ENCODE data around the gene VWA5B1. TPM values are rescaled to one million over a fixed set of nuclear protein-coding genes. Genes with fewer than 3 reads are reported as not detected.

The VWA5B1 gene
- total and polyA plus RNA-seq, 10 of the 15 experiments (the other 5 are each of a cell fraction or from before 2014, with no cell fraction given), result under 0.01 to 0.05 (median 0.01) TPM; not detected in 7

- CTCF ChIA-PET, result no interaction called here
- Histone ChIP-seq H3K9me3 (replicated peaks; ENCODE audit: control insufficient read depth, insufficient read depth, low read length) (no peaks in the 10 kb centered on the region; the same call in 2 of the 3 replicates), H3K27ac (ENCODE audit: control insufficient read depth, insufficient read depth) (no peak overlapping the region), H3K4me3 (no peak overlapping the region), H3K4me1 (ENCODE audit: control insufficient read depth, insufficient read depth, low read length) (no peaks in the 10 kb centered on the region), H2AFZ (ENCODE audit: control insufficient read depth, low read depth, low read length) (no peak overlapping the region), H3K36me3 (ENCODE audit: control insufficient read depth in 2 of 2, insufficient read depth in 2 of 2, low read length in 1 of 2) (no peaks in the 10 kb centered on the region), H3K9ac (ENCODE audit: control insufficient read depth, insufficient read depth, low read length) (no peak overlapping the region), H4K20me1 (ENCODE audit: control insufficient read depth, insufficient read depth) (peaks cover 2% of the 10 kb centered on the region; the same call in 1 of the 2 replicates), H3K79me2 (ENCODE audit: control insufficient read depth, insufficient read depth, low read length) (no peaks in the 10 kb centered on the region), H3K27me3 (replicated peaks in 1 of 2; ENCODE audit: control insufficient read depth in 2 of 2, insufficient read depth in 2 of 2, low read length in 1 of 2) (no peaks in the 10 kb centered on the region; a peak in 3 of 4 replicates), H3K4me2 (ENCODE audit: control insufficient read depth, insufficient read depth) (no peak overlapping the region)
- in situ Hi-C loops (cut with MboI) (no loop called here), intact Hi-C loops (cut with micrococcal nuclease; ENCODE audit: unreplicated experiment) (no loop called here)
- 0% methylated on average over 1 of the region's 1 CpG for WGBS (ENCODE audit: insufficient coverage, insufficient replicate concordance, low lambda C conversion rate, missing lambda C conversion rate)
- no peak for DNase-seq (ENCODE audit: low read depth, low spot score)
- RAD21 ChIA-PET (ENCODE audit: unreplicated experiment), result no interaction called here
- FAIRE-seq, result no peak
- SMC1A ChIA-PET (ENCODE audit: uncharacterized antibody, unreplicated experiment), result no interaction called here
- TF ChIP-seq POU2F2 (IDR thresholded peaks at IDR 0.05; ENCODE audit: borderline replicate concordance, low read depth, low read length), result no peak
- TF ChIP-seq POLR2A (IDR thresholded peaks at IDR 0.05; ENCODE audit: low read depth, low read length), result no peak
- no peak for TF ChIP-seq SUPT20H (IDR thresholded peaks at IDR 0.05; ENCODE audit: borderline replicate concordance, control insufficient read depth, low read depth, low read length)
- no peak for TF ChIP-seq ATF3 (IDR thresholded peaks at IDR 0.05; ENCODE audit: borderline replicate concordance, extremely low read depth, low read depth, low read length)
- no peak for TF ChIP-seq SUZ12 (IDR thresholded peaks at IDR 0.05; ENCODE audit: unreplicated experiment)
- TF ChIP-seq CBX5 (IDR thresholded peaks at IDR 0.05; ENCODE audit: low read depth), result no peak
- TF ChIP-seq CHD4 (IDR thresholded peaks at IDR 0.05), result no peak
- no TSS peak for BruUV-seq (replicated peaks)
- ATAC-seq, result no peak
- POLR2A ChIA-PET, result no interaction called here
Observed at GRCh38 chr1:20280341-20280740, 10.3 kb upstream of the VWA5B1 start.

DNA sequence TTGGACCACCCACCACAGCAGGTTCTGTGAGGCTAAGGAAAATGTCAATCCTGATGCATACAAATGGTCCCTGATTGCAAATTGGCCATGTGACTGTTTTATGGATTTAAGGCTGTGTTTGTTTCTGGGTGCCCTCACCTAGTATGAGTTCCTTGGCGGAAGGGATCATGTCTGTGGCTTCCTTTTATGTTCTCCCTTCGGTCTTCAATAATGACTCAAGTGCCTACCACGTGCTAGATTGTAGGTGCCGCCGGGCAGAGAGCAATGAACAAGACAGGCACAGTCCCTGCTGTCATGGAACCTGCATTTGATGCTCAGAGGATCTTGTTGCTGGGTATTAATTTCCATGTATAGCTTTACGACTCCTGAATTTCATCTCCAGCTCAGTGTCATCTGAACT, 9.8 kb upstream of the VWA5B1 start:
- Histone ChIP-seq H3K9me3 (replicated peaks; ENCODE audit: control insufficient read depth, insufficient read depth, low read length) (no peaks in the 10 kb centered on the region; the same call in 2 of the 3 replicates), H3K27me3 (replicated peaks in 1 of 2; ENCODE audit: control insufficient read depth in 2 of 2, insufficient read depth in 2 of 2, low read length in 1 of 2) (no peaks in the 10 kb centered on the region; a peak in 3 of 4 replicates), H3K36me3 (ENCODE audit: control insufficient read depth in 2 of 2, insufficient read depth in 2 of 2, low read length in 1 of 2) (no peaks in the 10 kb centered on the region), H2AFZ (ENCODE audit: control insufficient read depth, low read depth, low read length) (no peak overlapping the region), H3K27ac (ENCODE audit: control insufficient read depth, insufficient read depth) (no peak overlapping the region), H3K79me2 (ENCODE audit: control insufficient read depth, insufficient read depth, low read length) (no peaks in the 10 kb centered on the region), H3K4me2 (ENCODE audit: control insufficient read depth, insufficient read depth) (no peak overlapping the region), H3K9ac (ENCODE audit: control insufficient read depth, insufficient read depth, low read length) (no peak overlapping the region), H4K20me1 (ENCODE audit: control insufficient read depth, insufficient read depth) (peaks cover 2% of the 10 kb centered on the region; the same call in 1 of the 2 replicates), H3K4me1 (ENCODE audit: control insufficient read depth, insufficient read depth, low read length) (no peaks in the 10 kb centered on the region), H3K4me3 (no peak overlapping the region)
- intact Hi-C loops (cut with micrococcal nuclease; ENCODE audit: unreplicated experiment), result no loop called here
- POLR2A ChIA-PET, result no interaction called here
- RAD21 ChIA-PET (ENCODE audit: unreplicated experiment), result no interaction called here
- SMC1A ChIA-PET (ENCODE audit: uncharacterized antibody, unreplicated experiment), result no interaction called here
- in situ Hi-C loops (cut with MboI), result no loop called here
- CTCF ChIA-PET, result no interaction called here
- ATAC-seq (no peak), DNase-seq (ENCODE audit: low read depth, low spot score) (no peak), FAIRE-seq (no peak)
- WGBS (ENCODE audit: insufficient coverage, insufficient replicate concordance, low lambda C conversion rate, missing lambda C conversion rate), result 20% methylated on average over 6 of the region's 6 CpGs
- no TSS peak for BruUV-seq (replicated peaks)
- TF ChIP-seq SREBF1 (IDR thresholded peaks at IDR 0.05; ENCODE audit: low read length), result no peak
- TF ChIP-seq HDGF (IDR thresholded peaks at IDR 0.05), result no peak
- TF ChIP-seq, protein P1, sequence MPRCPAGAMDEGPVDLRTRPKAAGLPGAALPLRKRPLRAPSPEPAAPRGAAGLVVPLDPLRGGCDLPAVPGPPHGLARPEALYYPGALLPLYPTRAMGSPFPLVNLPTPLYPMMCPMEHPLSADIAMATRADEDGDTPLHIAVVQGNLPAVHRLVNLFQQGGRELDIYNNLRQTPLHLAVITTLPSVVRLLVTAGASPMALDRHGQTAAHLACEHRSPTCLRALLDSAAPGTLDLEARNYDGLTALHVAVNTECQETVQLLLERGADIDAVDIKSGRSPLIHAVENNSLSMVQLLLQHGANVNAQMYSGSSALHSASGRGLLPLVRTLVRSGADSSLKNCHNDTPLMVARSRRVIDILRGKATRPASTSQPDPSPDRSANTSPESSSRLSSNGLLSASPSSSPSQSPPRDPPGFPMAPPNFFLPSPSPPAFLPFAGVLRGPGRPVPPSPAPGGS (IDR thresholded peaks at IDR 0.05; ENCODE audit: borderline replicate concordance, insufficient read depth, low read depth, low read length, poor library complexity, severe bottlenecking), result no peak
- no peak for TF ChIP-seq ETV6 (conservative IDR thresholded peaks at IDR 0.05 in 1 of 2, IDR thresholded peaks at IDR 0.05 in 1 of 2; ENCODE audit: borderline replicate concordance in 1 of 2, low read depth in 1 of 2)
- TF ChIP-seq BRCA1 (IDR thresholded peaks at IDR 0.05; ENCODE audit: low read depth, low read length), result no peak
- TF ChIP-seq ZBTB33 (IDR thresholded peaks at IDR 0.05), result no peak
- TF ChIP-seq NFYB (IDR thresholded peaks at IDR 0.05; ENCODE audit: insufficient read depth, low read depth, low read length), result no peak
- TF ChIP-seq ZNF207 (IDR thresholded peaks at IDR 0.05; ENCODE audit: borderline replicate concordance), result no peak
- no peak for TF ChIP-seq PAX5 (IDR thresholded peaks at IDR 0.05; ENCODE audit: borderline replicate concordance, low read depth, low read length)
